DND-41 (cell line): ENCODE data around the gene CPZ.

Experiments
- EZH2 ChIP-seq: IDR thresholded peaks from 3 replicates; pipeline ENCODE4 v1.6.1; 2012; ENCODE audit warnings: borderline replicate concordance, low read depth, mild to moderate bottlenecking, moderate library complexity, low read length, inconsistent platforms; ENCODE audit not compliant: severe bottlenecking
- TF ChIP-seq, protein P1 (sequence below): IDR thresholded peaks from 2 replicates; pipeline ENCODE4 v1.5.1; 2012; ENCODE audit warnings: borderline replicate concordance, low read length, moderate library complexity, mild to moderate bottlenecking; ENCODE audit not compliant: poor library complexity, severe bottlenecking; ENCODE audit errors: extremely low read depth

DNA sequence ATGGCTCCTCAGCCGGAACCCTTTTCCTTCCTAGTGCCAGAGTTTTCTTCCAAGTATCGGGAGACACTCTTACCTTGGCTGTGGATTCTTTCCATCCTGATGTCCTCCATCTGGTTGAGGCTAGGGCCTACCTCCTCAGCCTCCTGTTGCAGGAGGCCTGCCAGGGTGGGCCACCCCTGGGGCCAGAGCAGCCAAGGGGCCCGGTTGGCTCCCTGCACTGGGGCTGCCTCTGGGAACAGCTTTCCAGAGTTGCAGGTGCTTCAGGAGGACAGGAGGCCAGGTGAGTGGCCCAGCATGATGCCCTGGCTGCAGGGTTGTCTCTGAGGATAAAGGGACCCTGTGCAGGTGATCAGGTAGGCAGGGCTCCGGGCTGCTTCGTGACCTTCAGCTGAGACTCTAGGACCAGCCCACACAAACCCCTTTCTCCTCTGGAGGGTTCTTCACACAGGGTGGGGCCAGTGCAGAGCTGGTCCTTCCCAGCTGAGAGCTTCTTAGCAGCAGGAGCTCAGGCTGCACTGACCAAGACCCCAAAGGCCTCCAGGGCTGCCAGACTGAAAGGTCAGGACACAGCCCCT, 17.7 kb upstream of the CPZ start:
- TF ChIP-seq, protein P1, sequence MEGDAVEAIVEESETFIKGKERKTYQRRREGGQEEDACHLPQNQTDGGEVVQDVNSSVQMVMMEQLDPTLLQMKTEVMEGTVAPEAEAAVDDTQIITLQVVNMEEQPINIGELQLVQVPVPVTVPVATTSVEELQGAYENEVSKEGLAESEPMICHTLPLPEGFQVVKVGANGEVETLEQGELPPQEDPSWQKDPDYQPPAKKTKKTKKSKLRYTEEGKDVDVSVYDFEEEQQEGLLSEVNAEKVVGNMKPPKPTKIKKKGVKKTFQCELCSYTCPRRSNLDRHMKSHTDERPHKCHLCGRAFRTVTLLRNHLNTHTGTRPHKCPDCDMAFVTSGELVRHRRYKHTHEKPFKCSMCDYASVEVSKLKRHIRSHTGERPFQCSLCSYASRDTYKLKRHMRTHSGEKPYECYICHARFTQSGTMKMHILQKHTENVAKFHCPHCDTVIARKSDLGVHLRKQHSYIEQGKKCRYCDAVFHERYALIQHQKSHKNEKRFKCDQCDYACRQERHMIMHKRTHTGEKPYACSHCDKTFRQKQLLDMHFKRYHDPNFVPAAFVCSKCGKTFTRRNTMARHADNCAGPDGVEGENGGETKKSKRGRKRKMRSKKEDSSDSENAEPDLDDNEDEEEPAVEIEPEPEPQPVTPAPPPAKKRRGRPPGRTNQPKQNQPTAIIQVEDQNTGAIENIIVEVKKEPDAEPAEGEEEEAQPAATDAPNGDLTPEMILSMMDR: no peak
- TF ChIP-seq EZH2: no peak
